ENCODE measurements around the gene NDRG4.

NDRG4 gene

GRCh38 chr16:58551496-58551895, 51.6 kb downstream of the NDRG4 start:
- DNase-seq (no peak), ATAC-seq (replicated peaks) (no peak)
- no peak overlapping the region for H3K4me3 Mint-ChIP-seq
- H3K4me1 Mint-ChIP-seq = no peaks in the 10 kb centered on the region
- peaks cover 25 to 40% of the 10 kb centered on the region in 2 donors for H3K36me3 Mint-ChIP-seq
- H3K27ac Mint-ChIP-seq = no peak overlapping the region
- H3K27me3 Mint-ChIP-seq = no peaks in the 10 kb centered on the region
- H3K9me3 Mint-ChIP-seq = no peaks in the 10 kb centered on the region

GRCh38 chr16:58556678-58557077, 56.7 kb downstream of the NDRG4 start:
- Mint-ChIP-seq H3K27me3 (no peaks in the 10 kb centered on the region), H3K36me3 (peaks cover 25 to 33% of the 10 kb centered on the region in 2 donors), H3K4me3 (no peak overlapping the region), H3K9me3 (no peaks in the 10 kb centered on the region), H3K4me1 (peaks cover 0 to 3% of the 10 kb centered on the region in 2 donors), H3K27ac (no peak overlapping the region)
- DNase-seq (no peak), ATAC-seq (replicated peaks) (no peak)

All from stimulated activated naive B cell treated with anti-CD40 and anti-IgM and Interleukin-4, amounts not matched to agents 10 μg/mL and 1 μg/mL and 100 μg/mL, for 72 hours (primary cell).